GM18909 (cell line): ENCODE data around the gene TLX1.

Experiments
- ATAC-seq: cut with Tn5 transposase; IDR thresholded peaks from one replicate; pipeline ENCODE4 v1.9.1; 2021; ENCODE audit warnings: mild to moderate bottlenecking; ENCODE audit not compliant: unreplicated experiment, poor library complexity

TLX1 gene

GRCh38 chr10:101110856-101111523, 20.1 kb upstream of the TLX1 start:
- ATAC-seq = no peak

GRCh38 chr10:101111547-101111946, 19.6 kb upstream of the TLX1 start:
- no peak for ATAC-seq

GRCh38 chr10:101112799-101113594, 18.1 kb upstream of the TLX1 start:
- ATAC-seq = no peak

- ATAC-seq = no peak
Measured at GRCh38 chr10:101113890-101114403, 17.2 kb upstream of the TLX1 start.

- no peak for ATAC-seq
Measured at GRCh38 chr10:101114646-101115045, 16.5 kb upstream of the TLX1 start.

- ATAC-seq = no peak
Measured at GRCh38 chr10:101116754-101117153, 14.3 kb upstream of the TLX1 start.

GRCh38 chr10:101118031-101118430, 13.1 kb upstream of the TLX1 start:
- no peak for ATAC-seq

- ATAC-seq = no peak
Measured at GRCh38 chr10:101120520-101120883, 10.6 kb upstream of the TLX1 start.

GRCh38 chr10:101120884-101121653, 10.0 kb upstream of the TLX1 start:
- no peak for ATAC-seq

GRCh38 chr10:101121654-101122031, 9.5 kb upstream of the TLX1 start:
- no peak for ATAC-seq

- no peak for ATAC-seq
Measured at GRCh38 chr10:101122270-101123084, 8.6 kb upstream of the TLX1 start.

GRCh38 chr10:101123085-101123814, 7.8 kb upstream of the TLX1 start:
- no peak for ATAC-seq

- ATAC-seq = no peak
Measured at GRCh38 chr10:101123815-101124617, 7.1 kb upstream of the TLX1 start.

GRCh38 chr10:101124933-101125332, 6.2 kb upstream of the TLX1 start:
- no peak for ATAC-seq

GRCh38 chr10:101126684-101127628, 4.1 kb upstream of the TLX1 start:
- no peak for ATAC-seq

- ATAC-seq = no peak
Measured at GRCh38 chr10:101130141-101130540, 959 bp upstream of the TLX1 start.

GRCh38 chr10:101131962-101132635, 999 bp downstream of the TLX1 start:
- ATAC-seq = no peak
